ENCODE measurements around the gene LDLRAD4.

The LDLRAD4 gene

DNA sequence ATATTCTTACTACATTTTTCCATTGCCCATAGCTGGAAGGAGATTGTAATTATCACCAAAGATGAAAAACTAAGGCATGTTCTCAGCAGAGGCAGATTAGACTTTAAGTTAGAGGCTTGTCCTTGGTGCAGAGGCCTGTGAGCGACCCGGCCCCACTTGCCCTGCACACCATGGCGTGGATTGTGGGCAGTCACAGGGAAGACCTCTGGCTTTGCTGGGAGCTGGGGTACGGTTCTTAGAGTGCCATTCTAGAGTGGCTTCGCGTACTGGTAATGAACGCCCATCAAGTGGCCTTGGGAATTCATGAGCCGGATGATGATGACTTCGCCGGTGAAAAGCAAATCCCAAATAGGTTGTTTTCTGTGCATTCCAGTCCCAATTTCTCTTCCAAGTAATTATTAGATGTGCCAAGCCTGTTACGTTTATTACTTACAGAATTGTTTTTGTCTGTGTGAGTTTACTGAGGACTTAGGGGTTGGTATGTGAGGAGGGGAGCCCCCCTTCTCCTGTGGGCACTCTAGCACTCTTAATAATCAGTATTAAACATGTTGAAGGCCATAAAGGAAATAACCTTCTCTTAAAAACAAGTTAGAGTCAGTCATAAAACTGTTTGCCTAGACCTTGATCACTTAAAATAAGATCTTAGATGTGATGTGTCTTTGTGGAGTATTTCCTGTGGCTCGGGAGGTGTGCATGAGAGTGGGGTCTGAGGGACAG lies 90.6 kb downstream of the LDLRAD4 start:
- no peak for DNase-seq

DNA sequence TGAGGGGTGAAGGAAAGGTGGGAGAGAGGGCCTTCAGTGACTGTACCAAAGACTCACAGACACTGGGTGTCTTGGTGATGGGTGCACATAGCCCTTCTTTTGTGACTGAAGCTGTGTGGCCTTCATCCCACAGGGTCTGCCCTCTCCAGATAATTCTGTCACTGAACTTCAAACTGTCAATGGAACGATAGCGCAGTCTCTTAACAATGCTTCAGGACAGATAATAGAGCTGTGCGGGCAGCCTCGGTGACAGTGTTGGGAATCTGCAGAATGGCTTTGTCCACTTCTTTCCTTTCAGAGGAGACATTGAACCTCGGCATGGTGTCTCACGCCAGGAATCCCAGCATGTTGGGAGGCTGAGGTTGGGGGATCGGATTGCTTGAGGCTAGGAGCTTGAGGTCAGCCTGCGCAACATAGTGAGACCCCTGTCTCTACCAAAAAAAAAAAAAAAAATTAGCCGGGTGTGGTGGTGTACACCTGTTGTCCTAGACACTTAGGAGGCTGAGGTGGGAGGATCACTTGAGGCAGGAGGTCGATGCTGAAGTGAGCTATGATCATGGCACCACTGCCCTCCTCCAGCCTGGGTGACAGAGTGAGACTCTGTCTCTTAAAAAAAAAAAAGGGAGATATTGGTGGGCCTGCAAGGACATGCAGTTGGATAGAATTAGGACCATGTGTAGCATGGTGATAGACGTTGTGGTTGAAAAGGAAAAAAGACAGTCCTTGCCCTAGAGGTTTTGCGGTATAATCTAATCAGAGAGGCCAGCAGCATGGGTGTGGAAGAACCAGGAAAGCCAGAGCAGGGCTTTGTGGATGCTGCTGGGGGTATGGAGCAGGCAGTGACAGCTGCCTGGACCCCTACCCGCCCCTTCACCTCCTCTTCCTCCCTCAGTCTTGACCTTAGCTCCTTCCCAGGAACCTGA lies 91.4 kb downstream of the LDLRAD4 start:
- no peak for DNase-seq

DNA sequence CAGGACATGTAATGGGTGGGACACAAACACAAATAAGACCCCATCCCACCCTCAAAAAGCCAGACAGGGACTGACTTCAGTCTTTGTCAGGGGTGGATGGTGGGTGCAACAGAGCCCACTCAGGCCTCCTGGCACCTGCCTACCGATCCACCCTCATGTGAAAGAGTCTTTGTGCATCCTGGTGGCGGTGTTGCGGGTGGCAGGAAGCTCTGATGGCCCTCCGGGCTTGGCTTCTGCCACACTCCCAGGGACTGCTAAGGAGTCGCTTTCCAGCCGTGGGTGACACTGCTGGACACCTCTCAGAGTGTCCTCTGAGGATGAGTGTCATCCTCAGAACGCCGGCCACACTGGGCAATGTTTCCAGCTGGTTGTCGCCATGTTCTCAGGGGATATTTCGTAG lies 92.6 kb downstream of the LDLRAD4 start:
- no peak for DNase-seq

DNA sequence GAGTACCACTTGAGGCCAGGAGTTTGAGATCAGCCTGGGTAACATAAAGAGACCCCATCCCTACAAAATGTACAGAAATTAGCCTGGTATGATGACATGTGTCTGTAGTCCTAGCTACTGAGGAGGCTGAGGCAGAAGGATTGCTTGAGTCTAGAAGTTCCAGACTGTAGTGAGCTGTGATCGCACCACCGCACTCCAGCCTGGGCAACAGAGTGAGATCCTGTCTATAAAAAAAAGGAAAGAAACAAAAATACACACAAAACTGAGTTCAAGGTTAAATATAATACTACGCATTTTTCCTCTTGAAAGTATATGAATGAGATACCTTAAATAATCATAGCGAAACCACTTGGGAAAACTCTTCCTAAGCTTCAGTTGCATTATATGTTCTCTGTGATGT lies 94.0 kb downstream of the LDLRAD4 start:
- no peak for DNase-seq

DNA sequence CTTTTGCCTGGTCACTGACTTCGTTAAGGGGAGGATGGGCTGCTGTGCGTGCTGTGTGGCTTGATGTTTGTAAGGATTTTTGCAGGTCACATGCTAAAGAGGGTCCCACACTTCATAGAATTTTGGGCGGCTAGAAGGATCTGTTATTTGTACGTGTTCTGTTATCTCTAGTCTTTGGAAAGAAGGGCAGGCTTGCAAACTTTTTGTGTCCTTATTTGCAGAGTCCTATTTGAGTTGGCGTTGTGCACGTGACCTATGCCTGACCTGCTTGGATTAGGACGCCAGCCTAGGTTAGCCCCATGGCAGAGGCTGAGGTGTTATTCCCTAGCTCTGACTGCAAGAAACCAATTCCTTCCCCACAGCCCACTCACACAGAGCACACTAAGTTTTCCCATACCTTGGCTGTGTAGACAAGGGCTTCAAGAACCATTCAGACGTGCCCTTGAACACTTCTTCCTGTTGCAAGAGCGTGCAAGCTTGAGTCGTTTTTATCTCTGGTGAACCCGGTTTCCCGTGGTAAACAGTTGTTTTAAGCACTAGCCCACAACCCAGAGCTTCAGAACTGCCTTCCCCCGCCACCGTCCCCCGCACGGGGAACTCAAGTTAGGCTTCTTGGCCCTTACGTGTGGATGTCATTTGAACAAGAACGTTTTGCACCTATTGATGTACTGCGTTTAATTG lies 94.6 kb downstream of the LDLRAD4 start:
- no peak for DNase-seq

DNA sequence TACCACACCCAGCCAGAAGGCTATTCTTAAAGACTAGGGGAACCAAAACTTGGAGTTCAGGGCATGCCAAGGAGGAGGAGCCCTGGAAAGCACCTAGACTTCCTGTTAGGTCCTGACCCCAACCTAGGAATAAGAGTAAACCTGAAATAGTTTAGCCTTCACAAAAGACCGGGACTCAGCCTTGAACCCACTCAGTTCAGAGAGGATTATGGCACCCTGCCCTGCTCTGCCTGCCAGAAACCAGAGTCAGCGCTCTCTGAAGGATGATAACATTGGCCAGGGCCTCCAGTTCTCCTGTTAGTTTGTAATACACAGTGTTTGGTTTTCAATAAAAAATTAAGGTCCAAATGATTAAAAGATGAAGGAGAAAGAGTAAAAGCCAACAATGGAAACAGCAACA lies 96.4 kb downstream of the LDLRAD4 start:
- no peak for DNase-seq

DNA sequence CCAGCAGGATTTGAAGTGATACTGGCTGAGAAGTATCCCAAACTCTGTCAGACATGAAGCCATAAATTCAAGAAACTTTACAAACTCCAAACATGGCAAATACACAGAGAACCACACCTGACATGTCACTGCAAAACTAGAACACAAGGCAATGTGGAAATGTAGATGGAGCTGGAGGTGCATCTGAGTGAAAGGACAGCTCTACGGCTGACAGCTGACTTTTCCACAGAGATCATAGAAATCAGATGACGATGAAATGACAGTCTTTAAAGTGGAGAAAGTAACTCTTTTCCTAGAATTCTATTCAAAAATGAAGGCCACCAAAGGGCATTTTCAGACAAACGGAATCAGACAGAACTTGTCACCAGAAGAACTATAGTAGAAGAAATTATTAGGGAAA lies 97.5 kb downstream of the LDLRAD4 start:
- DNase-seq: no peak

DNA sequence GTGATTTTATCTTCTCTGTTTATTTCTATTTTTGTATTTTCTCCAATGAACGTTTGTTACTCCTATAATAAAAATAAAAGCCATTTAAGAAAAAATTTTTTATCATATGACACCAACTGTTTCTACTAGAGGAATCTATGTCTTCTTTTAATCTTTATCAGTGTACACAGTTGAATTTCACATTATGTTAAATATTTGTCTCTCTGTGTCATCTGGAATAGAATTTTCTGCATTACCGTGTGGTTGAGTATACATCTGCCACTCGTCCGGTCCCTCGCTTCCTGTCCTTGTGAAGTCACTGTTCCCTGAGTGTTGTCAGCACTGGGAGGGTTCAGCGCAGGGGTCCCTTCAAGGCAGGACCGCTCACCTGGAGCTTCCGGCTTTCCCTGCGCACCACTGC lies 99.2 kb downstream of the LDLRAD4 start:
- DNase-seq: no peak

DNA sequence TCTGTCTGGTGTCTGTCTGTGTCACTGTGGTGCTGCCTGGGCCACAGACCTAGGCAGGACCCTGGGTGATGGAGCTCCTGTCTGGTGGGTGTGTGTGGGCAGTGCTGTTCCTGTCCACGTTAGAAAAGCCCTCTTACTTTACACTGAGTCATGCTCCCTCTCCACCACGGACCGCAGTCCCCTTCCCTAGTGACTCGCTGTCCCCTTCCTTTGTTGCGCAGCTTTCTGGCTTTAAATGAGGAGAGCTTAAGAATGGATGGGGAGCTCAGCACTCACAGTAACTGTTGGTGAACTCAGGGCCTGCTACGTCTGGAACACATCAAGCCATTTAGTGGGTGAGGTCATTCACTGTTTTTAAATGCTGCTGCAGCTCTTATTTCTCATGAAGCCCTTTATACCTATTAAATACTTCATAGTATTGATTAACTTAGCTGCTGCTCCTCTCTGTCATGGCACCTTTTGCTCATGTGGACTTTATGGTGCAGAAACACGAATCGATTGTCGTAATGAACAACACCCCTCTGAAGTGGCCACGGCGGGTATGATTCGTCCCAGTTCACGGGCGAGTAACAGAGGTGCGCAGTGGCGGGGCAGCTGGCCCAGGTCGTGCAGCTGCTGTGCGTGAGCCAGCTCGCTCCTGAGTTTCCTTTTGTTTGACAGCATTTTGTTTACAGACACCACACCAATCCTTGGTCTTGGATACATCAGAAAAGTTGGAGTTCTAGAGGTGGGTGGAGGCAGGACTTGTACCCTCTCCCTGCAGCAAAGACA lies 100.4 kb downstream of the LDLRAD4 start:
- DNase-seq: no peak

DNA sequence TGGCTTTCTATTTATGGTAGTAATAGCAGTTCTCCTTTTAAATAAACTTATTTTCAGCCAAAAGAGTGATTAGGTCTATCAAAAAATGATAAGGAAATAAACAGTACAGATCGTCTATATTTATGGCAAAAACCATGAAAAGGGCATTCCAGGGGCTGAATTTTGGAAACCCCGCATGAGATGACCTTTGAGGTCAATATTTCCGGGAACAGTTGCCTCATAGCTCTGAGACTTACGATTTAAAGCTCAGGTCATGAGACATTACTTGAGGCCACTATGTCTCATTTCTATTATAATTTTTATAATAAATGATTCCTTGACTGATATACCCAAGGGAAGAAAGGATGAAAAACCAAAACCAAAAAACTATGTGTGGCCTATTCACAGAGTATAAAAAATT lies 101.1 kb downstream of the LDLRAD4 start:
- DNase-seq: no peak

DNA sequence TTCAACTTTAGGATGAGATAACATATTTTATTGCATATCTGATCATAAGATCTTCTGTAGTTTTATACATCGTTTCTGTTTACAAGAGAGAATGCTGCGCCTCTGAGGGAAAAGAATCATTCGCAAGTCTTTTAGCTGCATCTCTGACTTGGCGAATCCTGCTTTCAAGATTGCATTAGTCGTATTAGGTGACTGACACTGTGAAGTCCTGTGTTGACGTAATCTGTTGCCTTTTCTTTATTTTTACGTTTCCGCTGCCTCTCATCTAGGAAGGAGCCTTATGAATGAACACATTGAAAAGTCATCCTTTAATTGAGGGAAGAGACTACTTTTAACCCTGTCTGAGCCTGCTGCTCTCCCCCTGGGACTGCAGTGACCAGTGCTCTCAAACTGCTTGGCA lies 101.5 kb downstream of the LDLRAD4 start:
- no peak for DNase-seq

DNA sequence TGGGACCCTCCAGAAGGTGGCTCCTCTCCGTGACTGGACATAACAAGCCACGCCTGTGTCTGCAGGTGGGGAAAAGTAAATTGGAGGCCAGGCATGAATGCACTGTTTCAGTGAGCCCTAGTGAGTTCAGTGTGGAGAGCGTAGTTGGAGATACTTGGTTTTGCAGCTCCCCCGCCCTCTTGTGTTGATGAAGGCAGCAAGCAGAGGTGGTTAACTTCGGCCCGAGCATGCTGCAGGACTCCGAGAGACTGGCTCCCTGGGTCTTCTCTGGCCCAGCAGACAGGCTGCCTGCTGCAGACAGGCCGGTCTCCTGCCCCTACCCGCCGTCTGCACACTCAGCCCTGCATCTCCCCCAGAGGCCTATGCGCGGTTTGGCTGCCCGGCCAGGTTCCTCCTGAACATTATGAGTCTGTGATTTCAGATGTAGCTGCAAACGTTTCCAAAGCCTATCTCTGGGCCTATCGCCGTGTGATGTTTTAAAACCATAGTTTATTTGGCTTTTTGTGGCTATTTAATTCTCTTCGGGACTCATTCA lies 102.4 kb downstream of the LDLRAD4 start:
- no peak for DNase-seq

DNA sequence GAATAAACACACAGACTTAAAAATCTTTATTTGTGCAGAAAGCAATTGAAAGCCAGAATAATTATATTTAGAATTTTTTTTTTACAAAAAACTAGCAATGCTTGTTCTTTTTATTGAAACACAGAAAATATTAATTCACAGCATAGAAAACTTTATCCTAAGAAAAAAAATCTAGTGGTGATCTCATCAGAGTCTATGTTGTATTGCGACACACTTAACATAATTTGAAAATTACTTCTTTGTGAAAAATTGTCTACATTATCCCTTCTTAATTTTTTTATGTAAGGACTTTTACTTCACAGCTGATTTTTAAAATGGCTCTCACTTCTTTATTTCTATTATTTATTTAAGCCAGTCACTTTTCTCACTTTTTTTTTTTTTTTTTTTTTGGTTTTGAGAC lies 103.4 kb downstream of the LDLRAD4 start:
- no peak for DNase-seq

DNA sequence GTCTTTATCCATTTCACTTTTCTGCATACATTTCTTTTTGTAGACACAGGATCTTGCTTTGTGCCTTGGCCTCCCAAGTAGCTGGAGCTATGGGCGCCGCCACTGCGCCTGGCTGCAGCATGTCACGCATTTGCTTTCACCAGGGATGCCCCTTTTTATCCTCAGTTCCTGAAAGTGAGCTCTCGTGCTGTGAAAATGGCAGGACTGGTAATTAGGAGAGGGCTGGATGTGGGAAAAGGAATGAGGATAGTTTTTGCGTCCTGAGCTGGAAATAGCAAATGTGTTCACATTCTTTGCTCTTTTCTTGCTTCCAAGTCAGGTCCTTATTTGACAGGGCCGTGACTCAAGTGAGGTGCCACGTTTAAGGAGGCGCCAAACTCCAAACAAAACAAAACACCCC lies 104.6 kb downstream of the LDLRAD4 start:
- no peak for DNase-seq

DNA sequence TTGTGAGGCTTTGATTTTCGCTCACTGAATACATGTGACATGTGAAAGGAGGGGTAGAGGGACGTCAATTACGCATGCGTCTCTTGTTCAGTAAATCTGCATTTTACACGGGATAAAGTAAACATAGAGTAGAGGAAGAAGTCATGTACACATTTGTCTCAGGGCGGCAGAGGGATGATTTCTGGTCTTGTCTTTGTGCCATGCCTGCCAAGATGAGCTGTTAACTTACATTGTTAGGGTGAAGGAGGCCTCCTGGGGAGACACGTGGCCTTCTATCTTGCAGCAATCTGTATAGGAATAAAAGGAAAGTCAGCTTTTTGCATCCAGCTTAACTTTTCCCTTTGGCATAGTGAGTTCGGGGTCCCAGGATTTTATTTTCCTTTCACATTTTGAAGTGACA lies 106.3 kb downstream of the LDLRAD4 start:
- DNase-seq: peak; percentile 19

DNA sequence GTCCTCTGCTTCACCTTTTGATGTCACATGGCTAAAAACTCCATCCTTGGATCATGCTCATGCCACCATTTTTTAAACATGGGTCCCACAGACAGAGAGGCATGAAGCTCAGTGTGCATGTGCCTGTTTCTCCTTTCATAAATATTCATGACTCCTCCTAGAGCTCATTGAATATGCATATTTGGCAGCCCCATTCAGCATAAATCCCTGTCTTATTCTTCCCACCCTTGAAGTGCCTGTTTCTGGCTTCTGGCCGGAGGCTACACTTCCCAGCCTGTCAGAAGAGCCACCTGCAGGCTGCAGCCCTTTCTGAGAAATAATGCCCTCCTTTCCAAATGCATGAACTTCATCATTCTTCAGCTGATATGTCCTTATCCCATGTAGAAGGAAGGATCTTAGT lies 109.7 kb downstream of the LDLRAD4 start:
- DNase-seq: no peak

DNA sequence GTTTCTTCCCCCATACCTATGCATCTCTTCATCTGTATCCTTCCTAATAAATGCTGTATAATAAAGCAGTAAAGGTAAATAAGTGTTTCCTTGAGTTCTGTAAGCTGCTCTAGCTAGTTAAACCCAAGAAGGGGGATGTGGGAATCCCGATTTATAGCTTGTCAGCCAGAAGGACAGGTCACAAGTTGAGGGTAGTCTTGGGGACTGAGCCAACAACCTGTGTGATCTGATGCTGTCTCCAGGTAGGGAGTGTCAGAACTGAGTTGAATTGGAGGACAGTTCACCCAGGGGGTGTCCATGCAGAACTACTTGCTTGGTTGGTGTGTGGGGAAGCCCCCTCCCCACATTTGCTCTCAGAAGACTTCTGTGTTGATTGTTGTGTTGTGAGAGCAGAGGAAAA lies 112.4 kb downstream of the LDLRAD4 start:
- DNase-seq: no peak

DNA sequence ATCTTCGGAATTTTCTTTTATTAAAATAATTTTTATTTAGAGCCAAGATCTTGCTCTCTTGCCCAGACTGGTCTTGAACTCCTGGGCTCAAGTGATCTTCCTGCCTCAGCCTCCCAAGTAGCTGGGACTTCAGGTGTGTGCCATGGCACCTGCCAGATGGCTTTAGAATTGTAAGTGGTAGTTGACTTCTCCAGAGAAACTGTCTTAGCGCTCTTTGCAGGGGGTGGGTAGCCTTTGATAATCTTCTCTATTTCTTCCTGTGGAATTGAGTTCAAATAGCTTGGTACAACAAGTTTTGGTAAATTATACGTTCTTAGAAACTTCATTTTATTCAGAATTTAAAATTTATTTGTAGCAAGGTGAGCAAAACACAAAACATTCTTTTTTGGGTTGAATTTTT lies 113.3 kb downstream of the LDLRAD4 start:
- no peak for DNase-seq

DNA sequence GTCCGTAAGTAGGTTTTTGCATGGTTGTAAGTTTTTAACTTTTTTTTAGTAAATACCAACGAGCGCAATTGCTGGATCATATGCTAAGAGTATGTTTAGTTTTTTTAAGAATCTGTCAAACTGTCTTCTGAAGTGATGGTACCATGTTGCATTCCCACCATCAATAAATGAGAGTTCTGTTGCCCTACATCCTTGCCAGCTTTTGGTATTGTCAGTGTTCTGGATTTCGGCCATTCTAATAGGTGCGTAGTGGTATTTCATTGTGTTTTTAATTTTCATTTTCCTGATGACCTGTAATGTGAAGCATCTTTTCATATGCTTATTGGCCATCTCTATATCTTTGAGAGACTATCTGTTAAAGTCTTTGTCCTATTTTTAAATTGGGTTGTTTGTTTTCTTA lies 114.3 kb downstream of the LDLRAD4 start:
- no peak for DNase-seq

DNA sequence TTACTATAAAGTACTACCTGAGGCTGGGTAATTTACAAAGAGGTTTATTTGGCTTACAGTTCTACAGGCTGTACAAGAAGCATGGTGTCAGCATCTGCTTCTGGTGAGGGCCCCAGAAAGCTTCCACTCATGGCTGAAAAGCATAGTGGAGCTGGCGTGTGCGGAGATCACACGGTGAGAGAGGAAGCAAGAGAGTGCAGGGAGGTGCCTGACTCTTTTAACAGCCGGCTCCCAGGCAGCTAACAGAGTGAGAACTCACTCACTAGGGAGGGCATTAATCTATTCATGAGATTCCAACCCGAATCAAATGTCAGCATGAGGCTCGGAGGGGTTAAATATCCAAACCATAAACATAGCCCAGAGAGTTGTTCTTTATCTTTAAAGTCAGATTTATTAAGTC lies 117.3 kb downstream of the LDLRAD4 start:
- no peak for DNase-seq

DNA sequence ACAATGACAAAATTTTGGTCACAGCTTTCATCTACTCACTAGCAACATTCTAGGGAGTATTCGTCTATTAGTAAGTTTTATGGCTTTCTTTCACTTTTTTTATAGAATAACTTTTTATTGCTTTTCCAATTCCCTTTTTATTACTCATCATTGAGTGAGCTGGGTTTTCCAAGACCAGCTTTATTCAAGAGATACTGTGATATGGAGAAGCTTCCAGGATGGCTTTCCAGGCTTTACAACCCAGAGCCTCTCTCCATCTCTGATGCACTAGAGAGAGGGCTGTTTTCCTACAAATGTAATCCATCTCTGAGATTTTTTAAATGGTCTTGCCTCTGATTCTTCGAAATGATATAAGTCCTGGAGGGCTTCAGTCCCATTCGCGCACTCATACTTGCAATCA lies 118.3 kb downstream of the LDLRAD4 start:
- no peak for DNase-seq

DNA sequence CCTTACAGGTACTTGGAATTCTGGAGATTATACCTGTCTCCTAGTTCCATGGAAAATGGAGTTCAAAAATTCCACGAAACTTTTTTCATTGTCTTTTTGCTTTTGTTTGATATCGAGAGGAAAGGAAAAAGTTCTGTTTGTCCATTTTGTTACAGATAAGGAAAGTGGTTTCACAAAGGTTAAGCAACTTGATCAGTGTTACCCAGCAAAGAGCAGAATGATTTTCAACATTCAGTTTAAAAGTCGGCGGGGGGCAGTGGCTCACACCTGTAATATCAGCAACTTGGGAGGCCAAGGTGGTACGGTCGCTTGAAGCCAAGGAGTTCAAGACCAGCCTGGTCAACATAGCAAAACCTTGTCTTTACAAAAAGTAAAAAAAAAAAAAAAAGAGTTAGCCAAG lies 118.8 kb downstream of the LDLRAD4 start:
- no peak for DNase-seq

Measured in right kidney (tissue), 1 donor.